22Rv1 (cell line): ENCODE data around the gene INTS12.

ENCODE experiments used
- CTCF ChIP-seq: fragments of 450-650 bp; IDR thresholded peaks from 2 replicates; pipeline ENCODE4 v1.5.1; 2017; ENCODE audit warnings: mild to moderate bottlenecking
- ZFX ChIP-seq: fragments of 450-650 bp; IDR thresholded peaks from 2 replicates; pipeline ENCODE4 v1.6.1; 2017; ENCODE audit warnings: antibody characterized with exemption, borderline replicate concordance

- TF ChIP-seq CTCF (no peak), ZFX (no peak)
These were observed 21.9 kb downstream of the INTS12 start for GRCh38 chr4:105686571-105686970.
